Right atrium auricular region (tissue), 2 donors: ENCODE measurements around the gene TRAF7. TPM values are rescaled to one million over a fixed set of nuclear protein-coding genes. Genes with fewer than 3 reads are reported as not detected.

Source experiments
- DNase-seq: peaks from one replicate; pipeline ENCODE4 v3.0.0-alpha.2; 2019; ENCODE audit warnings: low spot score
- H3K27ac ChIP-seq, 2 donors: fragments of 200-600 bp; sonication (generic); 1 replicate in 1 of 2; 2 replicates in 1 of 2; pipeline ENCODE4 v1.5.1; 2016 to 2019
- H3K27me3 ChIP-seq, 2 donors: fragments of 200-600 bp; sonication (generic); one replicate each; pipeline versions ENCODE4 v1.5.1 to v1.6.0; 2017 to 2019
- H3K36me3 ChIP-seq: fragments of 200-600 bp; sonication (generic); one replicate; pipeline ENCODE4 v1.5.1; 2016
- H3K4me1 ChIP-seq, 2 donors: fragments of 200-600 bp; sonication (generic); one replicate each; pipeline versions ENCODE4 v1.5.1 to v1.6.0; 2017 to 2019
- H3K4me3 ChIP-seq, 2 donors: fragments of 200-600 bp; sonication (generic); 1 replicate in 1 of 2; 2 replicates in 1 of 2; pipeline ENCODE4 v1.5.1; 2017 to 2019; ENCODE audit warnings: mild to moderate bottlenecking in 1 of 2, moderate library complexity in 1 of 2
- H3K9me3 ChIP-seq, 2 donors: fragments of 200-600 bp; sonication (generic); one replicate each; pipeline ENCODE4 v1.5.1; 2019
- total RNA-seq, 2 donors: library from RNA; depleted of rRNA; stranded (reverse); fragments of >200 nt; gene quantifications; one replicate each; pipeline ENCODE4 v1.1.0, GENCODE V29; 2016
- TF ChIP-seq, protein P1 (sequence below), 2 donors: fragments of 200-600 bp; sonication (generic); IDR thresholded peaks; one replicate each; pipeline ENCODE4 v1.5.1; 2019; ENCODE audit warnings: antibody characterized with exemption in 2 of 2

Gene TRAF7
- total RNA-seq, 2 donors from 2014 or later: 16.1 to 27.0 TPM

DNA sequence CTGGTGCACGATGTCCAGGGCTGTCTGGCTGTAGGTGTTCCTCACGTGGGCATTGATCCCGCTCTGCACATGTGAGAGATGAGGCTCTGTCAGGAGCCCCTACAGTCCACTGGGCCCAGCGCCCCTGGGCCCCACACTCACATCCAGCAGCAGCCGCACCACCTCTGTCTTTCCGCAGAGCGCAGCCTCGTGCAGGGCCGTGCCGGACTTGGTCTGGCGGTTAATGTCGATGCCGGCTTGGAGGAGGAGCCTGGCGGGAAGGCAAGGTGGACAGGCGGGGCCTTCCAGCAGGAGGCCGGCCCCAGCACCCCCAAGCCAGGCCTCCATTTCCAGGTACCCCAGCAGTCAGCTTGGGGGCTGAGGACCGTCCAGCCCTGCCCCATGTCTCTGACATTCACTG is 31.6 kb downstream of the TRAF7 start:
- H3K27ac ChIP-seq: no peak overlapping the region
- no peak overlapping the region for H3K4me3 ChIP-seq
- TF ChIP-seq, protein P1, sequence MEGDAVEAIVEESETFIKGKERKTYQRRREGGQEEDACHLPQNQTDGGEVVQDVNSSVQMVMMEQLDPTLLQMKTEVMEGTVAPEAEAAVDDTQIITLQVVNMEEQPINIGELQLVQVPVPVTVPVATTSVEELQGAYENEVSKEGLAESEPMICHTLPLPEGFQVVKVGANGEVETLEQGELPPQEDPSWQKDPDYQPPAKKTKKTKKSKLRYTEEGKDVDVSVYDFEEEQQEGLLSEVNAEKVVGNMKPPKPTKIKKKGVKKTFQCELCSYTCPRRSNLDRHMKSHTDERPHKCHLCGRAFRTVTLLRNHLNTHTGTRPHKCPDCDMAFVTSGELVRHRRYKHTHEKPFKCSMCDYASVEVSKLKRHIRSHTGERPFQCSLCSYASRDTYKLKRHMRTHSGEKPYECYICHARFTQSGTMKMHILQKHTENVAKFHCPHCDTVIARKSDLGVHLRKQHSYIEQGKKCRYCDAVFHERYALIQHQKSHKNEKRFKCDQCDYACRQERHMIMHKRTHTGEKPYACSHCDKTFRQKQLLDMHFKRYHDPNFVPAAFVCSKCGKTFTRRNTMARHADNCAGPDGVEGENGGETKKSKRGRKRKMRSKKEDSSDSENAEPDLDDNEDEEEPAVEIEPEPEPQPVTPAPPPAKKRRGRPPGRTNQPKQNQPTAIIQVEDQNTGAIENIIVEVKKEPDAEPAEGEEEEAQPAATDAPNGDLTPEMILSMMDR (IDR thresholded peaks at IDR 0.05): no peak
- H3K27me3 ChIP-seq: no peaks in the 10 kb centered on the region
- DNase-seq: no peak
- H3K9me3 ChIP-seq: no peaks in the 10 kb centered on the region
- H3K36me3 ChIP-seq: no peaks in the 10 kb centered on the region
- peaks cover 0 to 5% of the 10 kb centered on the region in 2 donors for H3K4me1 ChIP-seq

DNA sequence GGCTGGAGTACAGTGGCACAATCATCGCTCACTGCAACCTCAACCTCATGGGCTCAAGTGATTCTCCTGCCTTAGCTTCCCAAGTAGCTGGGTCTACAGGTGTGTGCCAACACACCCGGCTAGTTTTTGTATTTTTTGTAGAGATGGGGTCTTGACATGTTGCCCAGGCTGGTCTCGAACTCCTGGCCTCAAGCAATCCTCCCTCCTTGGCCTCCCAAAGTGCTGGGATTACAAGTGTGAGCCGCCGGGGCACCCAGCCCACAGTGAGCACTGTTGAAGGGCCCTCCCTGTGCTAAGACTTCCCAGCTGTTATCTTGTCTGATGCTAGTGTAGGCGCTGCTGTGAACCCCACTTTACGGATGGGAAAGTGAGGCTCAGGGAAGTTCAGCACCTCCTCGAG is 32.8 kb downstream of the TRAF7 start:
- no peak for DNase-seq

DNA sequence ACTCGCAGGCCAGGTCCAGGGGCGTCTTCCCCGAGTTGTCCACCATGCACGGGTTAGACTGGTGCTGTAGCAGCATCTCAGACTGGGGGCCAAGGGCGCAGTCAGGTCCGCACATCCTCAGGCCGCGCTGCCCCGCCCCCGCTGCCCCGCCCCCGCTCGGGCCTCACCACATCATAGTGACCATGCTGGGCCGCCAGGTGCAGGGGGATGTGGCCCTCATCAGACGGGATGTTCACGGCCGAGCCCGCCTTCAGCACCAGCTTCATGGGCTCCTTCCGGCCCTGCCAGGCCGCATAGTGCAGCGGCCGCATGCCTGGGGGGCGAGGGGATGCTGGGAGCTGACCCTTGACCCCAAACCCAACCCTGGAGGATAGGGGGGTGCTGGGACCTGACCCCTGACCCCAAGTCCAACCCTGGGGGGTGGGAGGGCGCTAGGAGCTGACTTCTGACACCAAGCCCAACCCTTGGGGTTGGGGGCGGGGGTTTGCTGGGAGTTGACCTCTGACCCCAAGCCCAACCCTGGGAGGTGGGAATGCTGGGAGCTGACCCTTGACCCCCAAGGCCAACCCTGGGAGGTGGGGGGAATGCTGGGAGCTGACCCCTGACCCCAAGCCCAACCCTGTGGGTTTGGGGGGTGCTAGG is 33.8 kb downstream of the TRAF7 start:
- H3K4me3 ChIP-seq: no peak overlapping the region
- TF ChIP-seq, protein P1 (IDR thresholded peaks at IDR 0.05): no peak
- no peaks in the 10 kb centered on the region for H3K36me3 ChIP-seq
- no peak for DNase-seq
- H3K9me3 ChIP-seq: no peaks in the 10 kb centered on the region
- peaks cover 0 to 5% of the 10 kb centered on the region in 2 donors for H3K4me1 ChIP-seq
- no peak overlapping the region for H3K27ac ChIP-seq
- H3K27me3 ChIP-seq: no peaks in the 10 kb centered on the region

More for the DNA sequence above, 32.8 kb downstream of the TRAF7 start:
- H3K27ac ChIP-seq: no peak overlapping the region
- H3K36me3 ChIP-seq: no peaks in the 10 kb centered on the region
- no peaks in the 10 kb centered on the region for H3K9me3 ChIP-seq
- TF ChIP-seq, protein P1 (IDR thresholded peaks at IDR 0.05): no peak
- no peak overlapping the region for H3K4me3 ChIP-seq
- H3K4me1 ChIP-seq: peaks cover 0 to 5% of the 10 kb centered on the region in 2 donors
- H3K27me3 ChIP-seq: no peaks in the 10 kb centered on the region

DNA sequence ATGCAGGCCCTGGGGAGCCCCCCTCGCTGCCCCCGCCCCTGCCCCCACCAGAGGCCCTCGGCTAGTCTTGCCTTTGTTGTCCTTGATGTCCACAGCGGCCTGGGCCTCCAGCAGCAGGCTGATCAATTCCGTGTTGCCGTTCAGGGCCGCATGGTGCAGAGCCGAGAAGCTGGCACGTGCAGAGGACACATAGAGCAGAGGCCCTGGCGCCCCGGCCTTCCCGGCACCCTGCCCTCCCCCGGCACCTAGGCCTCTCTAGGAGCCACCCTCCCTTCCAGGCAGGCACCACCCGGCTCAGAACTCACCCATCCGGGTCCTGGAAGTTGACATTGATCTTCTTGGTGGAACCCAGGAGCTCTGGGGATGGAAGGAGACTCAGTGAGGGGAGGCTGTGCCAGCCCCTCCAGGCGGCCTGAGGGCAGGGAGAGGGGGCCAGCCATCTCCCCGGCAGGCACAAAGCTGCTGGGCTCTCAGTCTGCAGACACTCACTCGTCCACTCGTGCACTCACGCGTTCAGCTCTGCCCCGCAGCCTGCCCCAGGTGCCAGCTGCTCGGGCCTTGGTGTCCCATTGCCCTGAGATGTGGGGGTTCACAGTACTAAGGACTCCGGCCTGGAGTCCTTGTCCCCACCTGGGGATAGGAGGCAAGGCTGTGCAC is 34.5 kb downstream of the TRAF7 start:
- Histone ChIP-seq H3K36me3 (no peaks in the 10 kb centered on the region), H3K9me3 (no peaks in the 10 kb centered on the region), H3K27ac (no peak overlapping the region), H3K4me3 (no peak overlapping the region), H3K27me3 (no peaks in the 10 kb centered on the region), H3K4me1 (peaks cover 0 to 8% of the 10 kb centered on the region in 2 donors)
- TF ChIP-seq, protein P1 (IDR thresholded peaks at IDR 0.05): no peak
- DNase-seq: no peak

DNA sequence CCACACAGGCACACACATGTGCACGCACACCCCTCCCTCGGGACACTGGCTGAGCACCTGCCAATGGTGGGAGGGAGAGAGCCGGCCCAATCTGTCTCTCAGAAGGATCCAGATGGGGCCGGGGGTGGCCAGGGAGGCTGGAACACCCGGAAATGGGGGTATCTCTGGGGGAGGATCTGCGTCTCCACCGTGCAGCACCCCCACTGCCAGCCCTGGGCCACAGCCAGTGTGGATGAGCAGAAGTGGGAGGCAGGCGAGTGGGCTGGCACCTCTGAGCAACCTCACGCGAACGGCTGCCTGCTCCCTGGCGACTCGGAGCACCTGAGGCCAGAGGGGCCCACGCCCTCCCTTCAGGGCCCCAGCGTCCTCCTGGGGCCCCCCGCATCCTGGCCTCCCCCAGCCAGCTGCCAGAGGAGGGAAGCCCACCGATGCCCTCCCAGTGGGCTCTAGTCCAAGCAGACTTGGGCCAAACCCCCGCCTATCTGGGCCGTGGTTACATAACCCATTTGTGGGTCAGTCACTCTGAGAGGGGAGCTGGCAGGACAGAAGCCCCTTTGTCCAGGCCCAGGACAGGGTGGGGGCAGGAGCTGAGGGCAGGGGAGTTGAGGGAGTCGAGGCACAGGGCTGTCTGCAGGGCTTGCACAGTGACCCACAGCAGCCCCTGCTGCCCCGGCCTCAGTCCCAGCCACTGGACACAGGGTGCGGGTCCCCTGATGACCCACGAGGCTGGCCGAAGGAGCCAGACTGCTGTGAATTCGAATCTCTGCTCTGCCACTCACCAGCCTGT is 35.3 kb downstream of the TRAF7 start:
- Histone ChIP-seq H3K4me3 (no peak overlapping the region), H3K9me3 (no peaks in the 10 kb centered on the region), H3K4me1 (peaks cover 0 to 15% of the 10 kb centered on the region in 2 donors), H3K36me3 (no peaks in the 10 kb centered on the region), H3K27ac (peak overlapping the region in 1 of 2 donors; percentile 28), H3K27me3 (peaks cover 0 to 6% of the 10 kb centered on the region in 2 donors)
- TF ChIP-seq, protein P1 (IDR thresholded peaks at IDR 0.05): no peak
- no peak for DNase-seq
